Measurements from ENCODE around the gene FOLR1.

The FOLR1 gene

GRCh38 chr11:72209101-72209500 is 17.2 kb downstream of the FOLR1 start:
- no peak overlapping the region for H3K4me3 ChIP-seq (ENCODE audit: low read depth, low read length)
- DNase-seq (ENCODE audit: low read depth), result no peak
- no peak for TF ChIP-seq CTCF (IDR thresholded peaks at IDR 0.05; ENCODE audit: insufficient read depth, low read depth, low read length, missing control alignments)

- no peak within 1 kb of the TSS for H3K4me3 ChIP-seq (ENCODE audit: low read depth, low read length)
- no peak for TF ChIP-seq CTCF (IDR thresholded peaks at IDR 0.05; ENCODE audit: insufficient read depth, low read depth, low read length, missing control alignments)
- no peak for DNase-seq (ENCODE audit: low read depth)
Observed at GRCh38 chr11:72216638-72217037, 24.7 kb downstream of the FOLR1 start, which contains the start of gene FOLR2. TSS of gene FOLR2 (plus strand) at chr11:72216794. CDS start at chr11:72218585, 1,791 bp downstream.

- no peak for DNase-seq (ENCODE audit: low read depth)
- H3K4me3 ChIP-seq (ENCODE audit: low read depth, low read length), result no peak overlapping the region
- TF ChIP-seq CTCF (IDR thresholded peaks at IDR 0.05; ENCODE audit: insufficient read depth, low read depth, low read length, missing control alignments), result no peak
Observed at GRCh38 chr11:72217841-72218240, 25.9 kb downstream of the FOLR1 start.

GRCh38 chr11:72218251-72218745 is 26.4 kb downstream of the FOLR1 start:
- DNase-seq (ENCODE audit: low read depth), result no peak
- TF ChIP-seq CTCF (IDR thresholded peaks at IDR 0.05; ENCODE audit: insufficient read depth, low read depth, low read length, missing control alignments), result no peak
- H3K4me3 ChIP-seq (ENCODE audit: low read depth, low read length), result no peak overlapping the region

- no peak for TF ChIP-seq CTCF (IDR thresholded peaks at IDR 0.05; ENCODE audit: insufficient read depth, low read depth, low read length, missing control alignments)
- DNase-seq (ENCODE audit: low read depth), result no peak
- no peak overlapping the region for H3K4me3 ChIP-seq (ENCODE audit: low read depth, low read length)
Observed at GRCh38 chr11:72220696-72221363, 28.9 kb downstream of the FOLR1 start.

GRCh38 chr11:72221386-72222075 is 29.6 kb downstream of the FOLR1 start:
- no peak overlapping the region for H3K4me3 ChIP-seq (ENCODE audit: low read depth, low read length)
- no peak for TF ChIP-seq CTCF (IDR thresholded peaks at IDR 0.05; ENCODE audit: insufficient read depth, low read depth, low read length, missing control alignments)
- DNase-seq (ENCODE audit: low read depth), result no peak

Data from GM12865 (cell line).